Mesendoderm (in vitro differentiated cells): ENCODE data around the gene CMAS.

Experiments used
- DNase-seq: peaks from one replicate; pipeline ENCODE4 v3.0.0; 2013
- H2AK5ac ChIP-seq: 2 replicates; pipeline ENCODE4 v1.6.1; 2013; ENCODE audit warnings: low read length, inconsistent platforms
- H2BK120ac ChIP-seq: 2 replicates; pipeline ENCODE4 v1.6.1; 2013; ENCODE audit warnings: low read depth, mild to moderate bottlenecking, low read length, moderate library complexity, mixed read lengths
- H2BK15ac ChIP-seq: replicated peaks from 2 replicates; pipeline ENCODE4 v1.6.1; 2013; ENCODE audit warnings: low read depth, mild to moderate bottlenecking, moderate library complexity
- H2BK5ac ChIP-seq: 2 replicates; pipeline ENCODE4 v1.6.1; 2013; ENCODE audit warnings: low read length, inconsistent platforms
- H3K18ac ChIP-seq: 2 replicates; pipeline ENCODE4 v1.6.1; 2013; ENCODE audit warnings: mild to moderate bottlenecking, low read length, mixed read lengths
- H3K23ac ChIP-seq: one replicate; pipeline ENCODE4 v1.6.1; 2013; ENCODE audit warnings: low read length
- H3K27ac ChIP-seq: 2 replicates; pipeline ENCODE4 v1.5.1; 2013; ENCODE audit warnings: low read depth, mild to moderate bottlenecking, inconsistent platforms, low read length, moderate library complexity
- H3K27me3 ChIP-seq: 2 replicates; pipeline ENCODE4 v1.6.1; 2013; ENCODE audit warnings: low read length, control low read depth, mild to moderate bottlenecking, inconsistent platforms; ENCODE audit not compliant: insufficient read depth, poor library complexity
- H3K36me3 ChIP-seq: 2 replicates; pipeline ENCODE4 v1.6.1; 2013; ENCODE audit warnings: low read length, inconsistent platforms; ENCODE audit not compliant: control insufficient read depth, insufficient read depth
- H3K4ac ChIP-seq: one replicate; pipeline ENCODE4 v1.6.1; 2013; ENCODE audit warnings: low read depth, mild to moderate bottlenecking, low read length, moderate library complexity
- H3K4me1 ChIP-seq: 2 replicates; pipeline ENCODE4 v1.6.1; 2013; ENCODE audit warnings: low read depth, low read length, inconsistent platforms; ENCODE audit not compliant: control insufficient read depth
- H3K4me2 ChIP-seq: 2 replicates; pipeline ENCODE4 v1.6.1; 2013; ENCODE audit warnings: low read length
- H3K4me3 ChIP-seq: 2 replicates; pipeline ENCODE4 v1.5.1; 2013; ENCODE audit warnings: mild to moderate bottlenecking, low read length
- H3K56ac ChIP-seq: one replicate; pipeline ENCODE4 v1.6.1; 2013; ENCODE audit warnings: low read length
- H3K79me1 ChIP-seq: 2 replicates; pipeline ENCODE4 v1.6.1; 2013; ENCODE audit warnings: low read length, inconsistent platforms
- H3K79me2 ChIP-seq: 2 replicates; pipeline ENCODE4 v1.6.1; 2013; ENCODE audit warnings: mild to moderate bottlenecking, low read length; ENCODE audit not compliant: control insufficient read depth, insufficient read depth
- H3K9ac ChIP-seq: 2 replicates; pipeline ENCODE4 v1.6.1; 2013; ENCODE audit warnings: low read length, inconsistent platforms
- H4K5ac ChIP-seq: one replicate; pipeline ENCODE4 v1.6.1; 2013; ENCODE audit warnings: low read length
- H4K8ac ChIP-seq: one replicate; pipeline ENCODE4 v1.6.1; 2013; ENCODE audit warnings: low read depth, mild to moderate bottlenecking, control low read depth, low read length, moderate library complexity
- WGBS: extraction: QIAGEN DNeasy Blood & Tissue Kit; methylation state at CpG from one replicate; pipeline ENCODE4 v1.1.7; 2013; ENCODE audit warnings: low lambda C conversion rate, missing lambda C conversion rate; ENCODE audit not compliant: insufficient coverage; ENCODE audit errors: extremely low coverage; 5-methylcytosine and 5-hydroxymethylcytosine counted together

The CMAS gene

GRCh38 chr12:22103418-22103817, 57.4 kb downstream of the CMAS start:
- no peak overlapping the region for H3K27ac ChIP-seq
- H4K8ac ChIP-seq, result no peak overlapping the region
- no peak for DNase-seq
- no peaks in the 10 kb centered on the region for H3K79me1 ChIP-seq
- no peaks in the 10 kb centered on the region for H3K4me1 ChIP-seq
- no peak overlapping the region for H2AK5ac ChIP-seq
- no peak overlapping the region for H3K18ac ChIP-seq
- no peaks in the 10 kb centered on the region for H3K79me2 ChIP-seq
- no peak overlapping the region for H3K23ac ChIP-seq
- no peak overlapping the region for H3K4me2 ChIP-seq
- no peak overlapping the region for H2BK5ac ChIP-seq
- no peak overlapping the region for H2BK120ac ChIP-seq
- H2BK15ac ChIP-seq, result no peak overlapping the region
- H3K4ac ChIP-seq, result no peak overlapping the region
- H3K56ac ChIP-seq, result no peak overlapping the region
- H3K27me3 ChIP-seq, result no peaks in the 10 kb centered on the region
- no CpG with 5 or more reads among the region's 2 CpGs for WGBS
- H4K5ac ChIP-seq, result no peak overlapping the region
- no peaks in the 10 kb centered on the region for H3K36me3 ChIP-seq
- H3K4me3 ChIP-seq, result no peak overlapping the region
- H3K9ac ChIP-seq, result no peak overlapping the region

DNA sequence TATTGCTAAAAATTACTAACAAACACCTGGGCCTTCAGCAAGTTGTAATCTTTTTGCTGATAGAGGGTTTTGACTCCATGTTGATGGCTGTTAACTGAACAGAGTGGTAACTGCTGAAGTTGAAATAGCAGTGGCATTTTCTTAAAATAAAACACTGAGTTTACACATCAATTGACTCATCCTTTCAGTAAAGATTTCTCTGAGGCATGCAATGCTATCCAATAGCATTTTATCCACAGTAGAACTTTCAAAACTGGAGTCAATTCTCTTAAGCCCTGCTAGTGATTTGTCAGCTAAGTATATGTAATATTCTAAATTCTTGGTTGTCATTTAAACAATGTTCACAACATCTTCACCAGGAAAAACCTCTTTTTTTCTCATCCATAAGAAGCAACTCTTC, 59.5 kb downstream of the CMAS start:
- no peak overlapping the region for H3K27ac ChIP-seq
- no peaks in the 10 kb centered on the region for H3K27me3 ChIP-seq
- H3K79me2 ChIP-seq, result no peaks in the 10 kb centered on the region
- DNase-seq, result no peak
- no peak overlapping the region for H3K4ac ChIP-seq
- H2BK120ac ChIP-seq, result no peak overlapping the region
- no peak overlapping the region for H3K4me3 ChIP-seq
- H3K23ac ChIP-seq, result no peak overlapping the region
- H4K8ac ChIP-seq, result no peak overlapping the region
- H3K56ac ChIP-seq, result no peak overlapping the region
- H3K18ac ChIP-seq, result no peak overlapping the region
- H2BK15ac ChIP-seq, result no peak overlapping the region
- H3K36me3 ChIP-seq, result no peaks in the 10 kb centered on the region
- H3K9ac ChIP-seq, result no peak overlapping the region
- H2AK5ac ChIP-seq, result no peak overlapping the region
- no peak overlapping the region for H4K5ac ChIP-seq
- no peak overlapping the region for H3K4me2 ChIP-seq
- no peaks in the 10 kb centered on the region for H3K4me1 ChIP-seq
- no peak overlapping the region for H2BK5ac ChIP-seq
- no peaks in the 10 kb centered on the region for H3K79me1 ChIP-seq

DNA sequence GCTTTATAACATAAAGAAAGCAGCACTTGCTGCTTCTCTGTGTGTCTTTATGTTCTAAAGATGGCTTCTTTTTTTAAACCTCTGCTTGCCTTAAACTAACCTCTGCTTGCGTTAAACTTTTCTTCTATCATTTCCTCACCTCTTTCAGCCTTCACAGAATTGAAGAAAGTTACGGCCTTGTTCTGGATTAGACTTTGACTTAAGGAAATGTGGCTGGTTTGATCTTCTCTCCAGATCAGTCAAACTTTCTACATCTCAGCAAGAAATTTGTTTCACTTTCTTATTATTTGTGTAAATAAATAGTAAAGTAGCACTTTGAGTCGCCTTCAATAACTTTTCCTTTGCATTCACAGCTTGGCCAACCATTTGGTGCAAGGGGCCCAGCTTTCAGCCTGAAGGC, 64.2 kb downstream of the CMAS start:
- Histone ChIP-seq H3K56ac (no peak overlapping the region), H3K79me1 (no peaks in the 10 kb centered on the region), H3K4ac (no peak overlapping the region), H2BK120ac (no peak overlapping the region), H3K79me2 (no peaks in the 10 kb centered on the region), H2AK5ac (no peak overlapping the region), H3K9ac (no peak overlapping the region), H4K8ac (no peak overlapping the region), H3K18ac (no peak overlapping the region), H3K4me2 (no peak overlapping the region), H3K4me3 (no peak overlapping the region), H3K4me1 (no peaks in the 10 kb centered on the region), H3K27me3 (no peaks in the 10 kb centered on the region), H3K36me3 (no peaks in the 10 kb centered on the region), H3K27ac (no peak overlapping the region), H2BK15ac (no peak overlapping the region), H4K5ac (no peak overlapping the region), H3K23ac (no peak overlapping the region), H2BK5ac (no peak overlapping the region)
- no peak for DNase-seq
- WGBS, result no CpG with 5 or more reads among the region's 3 CpGs
